NCI-H1092 (cell line): ENCODE measurements around the gene NUDT16L1.

Experiments
- DNase-seq: peaks from one replicate; lab custom pipeline; 2025; lab: John Stamatoyannopoulos, UW

NUDT16L1 gene

GRCh38 chr16:4694642-4695451, 1.5 kb downstream of the NUDT16L1 start:
- DNase-seq: no peak

GRCh38 chr16:4695473-4696171, 2.3 kb downstream of the NUDT16L1 start:
- DNase-seq: no peak

GRCh38 chr16:4696172-4696904, 3.0 kb downstream of the NUDT16L1 start:
- no peak for DNase-seq

GRCh38 chr16:4696905-4697847, 3.8 kb downstream of the NUDT16L1 start:
- no peak for DNase-seq

- DNase-seq: no peak
Measured at GRCh38 chr16:4697848-4698291, 4.5 kb downstream of the NUDT16L1 start.

GRCh38 chr16:4698321-4699045, 5.1 kb downstream of the NUDT16L1 start:
- DNase-seq: no peak

GRCh38 chr16:4699046-4699556, 5.7 kb downstream of the NUDT16L1 start:
- peak; percentile 25 for DNase-seq

GRCh38 chr16:4700380-4700996, 7.1 kb downstream of the NUDT16L1 start:
- no peak for DNase-seq

GRCh38 chr16:4700997-4701743, 7.8 kb downstream of the NUDT16L1 start:
- no peak for DNase-seq

- DNase-seq: no peak
Measured at GRCh38 chr16:4701791-4702465, 8.6 kb downstream of the NUDT16L1 start.

GRCh38 chr16:4702466-4702808, 9.1 kb downstream of the NUDT16L1 start:
- DNase-seq: no peak

- no peak for DNase-seq
Measured at GRCh38 chr16:4703906-4704305, 10.5 kb downstream of the NUDT16L1 start.

GRCh38 chr16:4704491-4704890, 11.1 kb downstream of the NUDT16L1 start:
- DNase-seq: no peak

- no peak for DNase-seq
Measured at GRCh38 chr16:4704913-4705312, 11.6 kb downstream of the NUDT16L1 start.

- no peak for DNase-seq
Measured at GRCh38 chr16:4706871-4707270, 13.5 kb downstream of the NUDT16L1 start.

- no peak for DNase-seq
Measured at GRCh38 chr16:4709481-4709880, 16.1 kb downstream of the NUDT16L1 start.

GRCh38 chr16:4713663-4714501, 20.5 kb downstream of the NUDT16L1 start:
- no peak for DNase-seq

GRCh38 chr16:4714996-4715395, 21.6 kb downstream of the NUDT16L1 start:
- no peak for DNase-seq
